SIG-M5 treated with dmso at 0.1 percent for 504 hours (cell line): ENCODE measurements around the gene TSPAN10.

Experiments
- DNase-seq: peaks from one replicate; lab custom pipeline; 2025; ENCODE audit not compliant: unreplicated experiment; lab: John Stamatoyannopoulos, UW

Gene TSPAN10

DNA sequence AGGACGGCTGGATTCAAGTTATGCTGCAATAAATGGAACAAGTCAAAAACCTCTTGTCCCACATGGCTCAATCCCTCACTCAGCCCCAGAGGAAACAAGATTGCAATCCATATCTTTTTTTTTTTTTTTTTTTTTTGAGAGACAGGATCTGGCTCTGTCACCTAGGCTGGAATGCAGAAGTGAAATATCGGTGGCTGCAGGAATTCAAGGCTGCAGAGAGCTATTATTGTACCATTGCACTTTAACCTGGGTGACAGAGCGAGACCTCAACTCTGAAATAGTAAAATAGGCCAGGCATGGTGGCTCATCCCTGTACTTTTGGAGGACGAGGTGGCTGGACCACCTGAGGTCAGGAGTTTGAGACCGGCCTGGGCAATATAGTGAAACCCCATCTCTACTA, 22.0 kb downstream of the TSPAN10 start:
- DNase-seq, result peak; percentile 17

DNA sequence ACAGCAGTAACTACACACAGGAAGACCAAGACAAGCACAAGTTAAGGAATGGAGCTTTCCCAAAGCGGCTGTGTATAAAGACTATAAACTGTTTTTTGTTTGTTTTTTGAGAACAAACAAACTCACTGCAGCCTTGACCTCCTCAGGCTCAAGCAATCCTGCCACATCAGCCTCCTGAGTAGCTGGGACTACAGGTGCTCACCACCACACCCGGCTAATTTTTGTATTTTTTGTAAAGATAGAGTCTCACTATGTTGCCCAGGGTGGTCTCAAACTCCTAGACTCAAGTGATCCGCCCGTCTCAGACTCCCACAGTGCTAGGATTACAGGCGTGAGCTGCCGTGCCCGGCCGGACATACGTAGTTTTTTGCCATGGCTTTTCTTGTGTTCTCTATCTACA, 23.4 kb downstream of the TSPAN10 start:
- DNase-seq, result no peak

- no peak for DNase-seq
These were observed 25.0 kb downstream of the TSPAN10 start for GRCh38 chr17:81662002-81662401.

DNA sequence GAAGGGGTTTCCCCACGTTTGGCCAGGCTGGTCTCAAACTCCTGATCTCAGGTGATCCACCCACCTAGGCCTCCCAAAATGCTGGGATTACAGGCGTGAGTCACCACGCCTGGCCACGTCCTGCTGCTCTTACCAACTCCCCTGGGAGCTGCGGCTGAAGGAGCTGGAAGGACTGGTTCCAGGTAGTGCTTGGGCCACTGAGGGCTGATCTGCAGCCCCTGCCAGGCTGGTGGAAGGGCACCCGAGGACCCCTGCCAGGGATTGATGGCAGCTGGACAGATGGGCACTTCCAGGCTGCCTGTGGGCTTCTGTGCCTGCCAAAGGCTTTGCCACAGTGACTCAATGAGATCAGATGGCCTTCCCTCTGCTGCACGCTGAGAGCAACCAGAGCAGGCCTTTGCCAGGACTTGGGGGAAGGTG, 27.1 kb downstream of the TSPAN10 start:
- DNase-seq, result no peak

DNA sequence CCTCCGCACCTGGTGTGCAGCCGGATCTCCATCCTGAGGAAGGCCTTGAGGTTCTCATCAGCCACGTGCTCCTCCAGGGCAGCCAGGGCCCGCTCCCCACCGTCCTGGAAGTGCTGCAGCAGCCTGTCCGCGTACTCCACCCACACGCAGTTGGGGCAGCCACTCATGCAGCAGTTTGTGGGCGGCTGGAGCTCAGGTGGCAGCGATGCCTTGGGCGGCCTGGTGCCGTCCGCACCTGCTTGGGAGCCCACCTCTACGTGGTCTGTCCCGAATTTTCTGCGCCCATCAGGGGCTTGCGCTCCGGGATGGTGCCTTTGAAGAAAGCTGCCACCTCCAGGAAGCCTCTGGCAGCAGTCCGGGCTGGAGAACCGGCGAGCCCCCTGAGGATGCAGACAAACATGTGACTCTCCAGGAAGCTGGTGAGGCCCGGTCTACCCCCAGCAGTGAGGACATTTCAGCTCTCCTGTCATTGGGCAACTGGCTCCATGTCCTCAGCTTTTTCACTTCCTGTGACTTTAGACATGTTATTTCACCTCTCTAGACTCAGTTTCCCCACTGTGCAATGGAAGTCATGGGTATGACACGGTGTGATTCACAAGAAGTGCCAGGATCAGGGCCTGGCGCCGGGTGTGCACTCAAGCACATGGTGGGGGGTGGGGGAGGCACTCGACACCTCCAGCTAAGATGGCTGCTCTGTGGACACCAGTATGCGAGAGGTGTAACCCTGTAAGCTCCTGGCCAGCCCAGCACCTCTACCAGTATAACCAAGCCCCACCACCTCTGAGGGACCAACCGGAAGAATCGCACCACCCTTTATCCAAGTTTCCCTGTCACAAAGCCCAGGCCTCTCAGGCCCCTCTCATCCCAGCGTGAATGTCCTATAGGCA, 28.5 kb downstream of the TSPAN10 start:
- DNase-seq, result peak; percentile 75

GRCh38 chr17:81666092-81666341, 29.0 kb downstream of the TSPAN10 start:
- DNase-seq, result peak; percentile 25

- DNase-seq, result peak; percentile 94
These were observed 29.6 kb downstream of the TSPAN10 start, which contains the start of the genes CCDC137 and OXLD1 for GRCh38 chr17:81666342-81667191. Gene CCDC137, plus strand, starts transcription at chr17:81666737. Its CDS starts 30 bp downstream, at chr17:81666767. Gene OXLD1, minus strand, starts transcription at chr17:81666605. Its CDS starts 28 bp downstream, at chr17:81666577.

DNA sequence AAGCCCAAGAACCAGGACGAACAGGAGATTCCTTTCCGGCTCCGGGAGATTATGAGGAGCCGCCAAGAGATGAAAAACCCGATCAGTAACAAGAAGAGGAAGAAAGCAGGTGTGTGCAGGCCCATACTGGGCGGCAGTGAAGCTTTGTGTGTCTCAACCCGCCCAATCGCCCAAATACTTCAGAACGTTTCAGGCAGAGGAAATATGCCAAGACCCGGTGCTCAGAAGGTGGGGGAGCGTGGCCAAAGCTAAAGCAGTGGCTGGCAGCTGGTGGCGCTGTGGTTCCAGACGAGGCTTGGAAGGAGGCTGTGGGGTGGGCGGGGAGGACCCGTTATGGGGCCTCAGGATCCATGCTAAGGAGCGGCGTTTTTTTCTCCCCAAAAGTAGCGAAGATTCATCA, 30.8 kb downstream of the TSPAN10 start:
- DNase-seq, result peak; percentile 67

GRCh38 chr17:81672504-81672903, 35.5 kb downstream of the TSPAN10 start:
- no peak for DNase-seq

DNA sequence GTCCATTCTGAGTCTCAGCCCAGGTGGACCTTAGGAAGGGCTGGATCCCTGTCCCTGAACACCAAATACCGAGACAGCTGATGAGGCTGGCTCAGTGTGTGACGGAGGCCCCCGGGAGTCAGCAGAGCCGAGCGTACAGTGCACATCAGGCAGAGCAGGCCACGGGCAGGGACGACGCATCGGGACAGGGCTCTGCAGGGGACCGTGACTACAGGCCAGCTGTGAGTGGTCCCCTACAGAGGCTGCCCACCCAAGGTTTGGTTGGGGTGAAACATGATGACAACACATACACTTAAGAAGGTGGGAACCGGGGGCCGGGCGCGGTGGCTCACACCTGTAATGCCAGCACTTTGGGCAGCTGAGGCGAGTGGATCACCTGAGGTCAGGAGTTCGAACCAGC, 36.0 kb downstream of the TSPAN10 start:
- no peak for DNase-seq

GRCh38 chr17:81673561-81674258, 36.7 kb downstream of the TSPAN10 start:
- no peak for DNase-seq

GRCh38 chr17:81675515-81676221, 38.7 kb downstream of the TSPAN10 start:
- DNase-seq, result peak; percentile 38

DNA sequence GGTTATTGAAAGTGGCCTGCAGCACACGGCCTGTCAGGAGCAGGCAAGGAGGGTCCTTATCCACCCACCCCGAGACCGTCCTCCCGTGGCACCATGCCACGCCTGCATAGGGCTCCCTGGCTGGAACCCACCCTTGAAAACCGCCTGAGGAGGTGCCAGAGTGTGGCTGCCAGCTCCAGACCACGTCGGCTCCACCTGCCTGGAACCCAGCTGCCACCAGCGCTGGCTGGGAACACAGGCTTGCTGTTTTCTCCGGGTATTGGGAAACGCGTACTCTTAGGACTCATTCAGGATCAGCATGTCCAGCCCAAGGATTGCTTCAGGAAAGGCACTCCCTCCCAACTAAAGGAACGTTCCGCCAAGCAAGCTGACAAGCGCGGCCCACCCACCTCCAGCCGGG, 39.9 kb downstream of the TSPAN10 start:
- DNase-seq, result no peak

GRCh38 chr17:81680150-81680549, 43.2 kb downstream of the TSPAN10 start:
- DNase-seq, result no peak

- no peak for DNase-seq
These were observed 44.7 kb downstream of the TSPAN10 start for GRCh38 chr17:81681672-81682071.

DNA sequence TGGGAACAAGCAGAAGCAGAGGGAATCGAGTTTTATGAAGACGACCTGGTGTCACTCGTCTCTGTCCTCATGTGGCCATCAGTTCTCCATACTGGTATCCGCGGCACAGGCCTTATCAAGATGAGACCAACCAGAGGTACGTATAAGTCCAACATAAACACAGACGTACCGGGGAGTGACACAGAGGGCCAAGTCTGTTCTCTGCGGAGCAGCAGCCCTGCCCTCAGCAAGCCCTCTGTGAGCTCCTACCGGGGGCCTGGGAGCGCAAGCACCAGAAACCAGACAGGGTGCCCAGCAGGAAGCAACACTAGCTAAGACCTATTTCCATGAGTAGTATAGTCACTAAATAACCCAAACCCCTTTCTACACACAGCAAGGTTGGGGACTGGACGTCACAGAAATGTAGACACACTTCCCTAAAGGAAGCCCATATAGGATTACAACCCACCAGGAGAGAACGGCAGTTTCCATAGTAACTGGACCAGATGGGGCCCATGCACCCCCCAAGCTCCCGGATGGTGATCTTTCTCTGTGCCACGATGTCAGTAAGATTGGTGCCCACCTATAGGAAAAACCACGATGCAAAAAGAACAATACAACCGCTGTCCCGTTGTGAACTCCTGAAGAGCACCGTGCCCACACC, 45.7 kb downstream of the TSPAN10 start:
- peak; percentile 21 for DNase-seq

DNA sequence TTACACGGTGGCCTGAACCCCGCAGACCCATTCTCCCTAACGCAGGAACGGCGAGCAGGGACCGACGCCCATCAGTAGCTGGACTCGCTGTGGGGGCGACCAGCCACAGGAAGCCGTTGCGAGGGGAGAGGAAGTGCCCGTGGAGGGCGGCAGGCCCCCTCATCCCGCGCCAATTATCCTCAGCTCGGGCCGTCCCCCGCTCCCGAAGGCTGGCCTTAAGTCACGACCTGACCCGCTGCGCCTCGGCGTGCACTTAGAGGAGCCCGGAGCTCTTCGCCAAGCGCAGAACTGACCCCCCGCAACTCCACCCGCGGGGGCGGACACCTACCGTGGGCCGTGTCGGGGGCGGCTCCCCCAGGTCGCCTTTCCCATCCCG, 46.2 kb downstream of the TSPAN10 start:
- DNase-seq, result no peak

- DNase-seq, result peak; percentile 98
These were observed 46.8 kb downstream of the TSPAN10 start, which contains the start of the genes ARL16 and HGS for GRCh38 chr17:81683584-81684441. Gene ARL16, minus strand, starts transcription at chr17:81683797. Its CDS starts 44 bp downstream, at chr17:81683753. Gene HGS, plus strand, starts transcription at chr17:81684011. Its CDS starts 56 bp downstream, at chr17:81684067.

- peak; percentile 5 for DNase-seq
These were observed 47.5 kb downstream of the TSPAN10 start for GRCh38 chr17:81684442-81684911.
